Measurements from ENCODE around the gene KCNJ5. TPM values are rescaled to one million over a fixed set of nuclear protein-coding genes. Genes with fewer than 3 reads are reported as not detected.

KCNJ5 gene
- total RNA-seq, 1 experiment from 2014 or later = not detected

- Histone ChIP-seq H3K4me2 (ENCODE audit: low read depth, low read length, poor library complexity, severe bottlenecking) (no peak overlapping the region), H3K36me3 (ENCODE audit: insufficient read depth, low read length) (no peaks in the 10 kb centered on the region)
These were observed 13.1 kb downstream of the KCNJ5 start for GRCh38 chr11:128904303-128904655.

GRCh38 chr11:128904656-128905344 is 13.6 kb downstream of the KCNJ5 start:
- Histone ChIP-seq H3K9me3 (ENCODE audit: low read length) (no peaks in the 10 kb centered on the region), H3K9ac (ENCODE audit: low read length) (no peak overlapping the region), H3K79me2 (ENCODE audit: low read length) (no peaks in the 10 kb centered on the region), H3K4me1 (ENCODE audit: low read length) (no peaks in the 10 kb centered on the region), H2AFZ (ENCODE audit: low read length) (no peak overlapping the region), H3K9me2 (replicated peaks; ENCODE audit: insufficient read depth, low read length) (no peaks in the 10 kb centered on the region), H3K27ac (ENCODE audit: low read length) (no peak overlapping the region), H4K20me1 (ENCODE audit: insufficient read depth, low read depth, low read length) (no peaks in the 10 kb centered on the region), H3K27me3 (ENCODE audit: low read length) (no peaks in the 10 kb centered on the region), H3K4me2 (ENCODE audit: low read depth, low read length, poor library complexity, severe bottlenecking) (no peak overlapping the region), H3K4me3 (ENCODE audit: low read length) (no peak overlapping the region), H3K36me3 (ENCODE audit: insufficient read depth, low read length) (no peaks in the 10 kb centered on the region)
- no peak for DNase-seq

More at GRCh38 chr11:128904303-128904655, 13.1 kb downstream of the KCNJ5 start:
- H3K9me3 ChIP-seq (ENCODE audit: low read length) = no peaks in the 10 kb centered on the region
- H3K4me1 ChIP-seq (ENCODE audit: low read length) = no peaks in the 10 kb centered on the region
- no peak overlapping the region for H3K27ac ChIP-seq (ENCODE audit: low read length)
- DNase-seq = no peak
- H3K27me3 ChIP-seq (ENCODE audit: low read length) = no peaks in the 10 kb centered on the region
- H3K79me2 ChIP-seq (ENCODE audit: low read length) = no peaks in the 10 kb centered on the region
- H3K9me2 ChIP-seq (replicated peaks; ENCODE audit: insufficient read depth, low read length) = no peaks in the 10 kb centered on the region
- no peak overlapping the region for H3K4me3 ChIP-seq (ENCODE audit: low read length)
- no peak overlapping the region for H2AFZ ChIP-seq (ENCODE audit: low read length)
- no peaks in the 10 kb centered on the region for H4K20me1 ChIP-seq (ENCODE audit: insufficient read depth, low read depth, low read length)
- H3K9ac ChIP-seq (ENCODE audit: low read length) = no peak overlapping the region

GRCh38 chr11:128905345-128906184 is 14.4 kb downstream of the KCNJ5 start:
- Histone ChIP-seq H2AFZ (ENCODE audit: low read length) (no peak overlapping the region), H3K9me3 (ENCODE audit: low read length) (no peaks in the 10 kb centered on the region), H3K4me1 (ENCODE audit: low read length) (no peaks in the 10 kb centered on the region), H4K20me1 (ENCODE audit: insufficient read depth, low read depth, low read length) (no peaks in the 10 kb centered on the region), H3K9ac (ENCODE audit: low read length) (no peak overlapping the region), H3K9me2 (replicated peaks; ENCODE audit: insufficient read depth, low read length) (no peaks in the 10 kb centered on the region), H3K79me2 (ENCODE audit: low read length) (no peaks in the 10 kb centered on the region), H3K4me2 (ENCODE audit: low read depth, low read length, poor library complexity, severe bottlenecking) (no peak overlapping the region), H3K27me3 (ENCODE audit: low read length) (no peaks in the 10 kb centered on the region), H3K27ac (ENCODE audit: low read length) (no peak overlapping the region), H3K36me3 (ENCODE audit: insufficient read depth, low read length) (no peaks in the 10 kb centered on the region), H3K4me3 (ENCODE audit: low read length) (no peak overlapping the region)
- no peak for DNase-seq

GRCh38 chr11:128906185-128907050 is 15.3 kb downstream of the KCNJ5 start:
- Histone ChIP-seq H3K4me1 (ENCODE audit: low read length) (no peaks in the 10 kb centered on the region), H3K4me2 (ENCODE audit: low read depth, low read length, poor library complexity, severe bottlenecking) (no peak overlapping the region), H3K79me2 (ENCODE audit: low read length) (no peaks in the 10 kb centered on the region), H4K20me1 (ENCODE audit: insufficient read depth, low read depth, low read length) (no peaks in the 10 kb centered on the region), H2AFZ (ENCODE audit: low read length) (no peak overlapping the region), H3K9ac (ENCODE audit: low read length) (no peak overlapping the region), H3K4me3 (ENCODE audit: low read length) (no peak overlapping the region), H3K9me3 (ENCODE audit: low read length) (no peaks in the 10 kb centered on the region), H3K9me2 (replicated peaks; ENCODE audit: insufficient read depth, low read length) (no peaks in the 10 kb centered on the region), H3K27ac (ENCODE audit: low read length) (no peak overlapping the region), H3K36me3 (ENCODE audit: insufficient read depth, low read length) (no peaks in the 10 kb centered on the region), H3K27me3 (ENCODE audit: low read length) (no peaks in the 10 kb centered on the region)
- no peak for DNase-seq

GRCh38 chr11:128907585-128907984 is 16.4 kb downstream of the KCNJ5 start:
- Histone ChIP-seq H3K4me2 (ENCODE audit: low read depth, low read length, poor library complexity, severe bottlenecking) (no peak overlapping the region), H2AFZ (ENCODE audit: low read length) (no peak overlapping the region), H3K9me2 (replicated peaks; ENCODE audit: insufficient read depth, low read length) (no peaks in the 10 kb centered on the region), H3K4me1 (ENCODE audit: low read length) (no peaks in the 10 kb centered on the region), H3K36me3 (ENCODE audit: insufficient read depth, low read length) (no peaks in the 10 kb centered on the region), H4K20me1 (ENCODE audit: insufficient read depth, low read depth, low read length) (no peaks in the 10 kb centered on the region), H3K9me3 (ENCODE audit: low read length) (no peaks in the 10 kb centered on the region), H3K9ac (ENCODE audit: low read length) (no peak overlapping the region), H3K79me2 (ENCODE audit: low read length) (no peaks in the 10 kb centered on the region), H3K4me3 (ENCODE audit: low read length) (no peak overlapping the region), H3K27me3 (ENCODE audit: low read length) (no peaks in the 10 kb centered on the region), H3K27ac (ENCODE audit: low read length) (no peak overlapping the region)
- DNase-seq = no peak

- no peaks in the 10 kb centered on the region for H4K20me1 ChIP-seq (ENCODE audit: insufficient read depth, low read depth, low read length)
- no peaks in the 10 kb centered on the region for H3K36me3 ChIP-seq (ENCODE audit: insufficient read depth, low read length)
- H3K4me3 ChIP-seq (ENCODE audit: low read length) = no peak overlapping the region
- H3K79me2 ChIP-seq (ENCODE audit: low read length) = no peaks in the 10 kb centered on the region
- no peak overlapping the region for H3K27ac ChIP-seq (ENCODE audit: low read length)
- H3K4me2 ChIP-seq (ENCODE audit: low read depth, low read length, poor library complexity, severe bottlenecking) = no peak overlapping the region
- no peaks in the 10 kb centered on the region for H3K9me2 ChIP-seq (replicated peaks; ENCODE audit: insufficient read depth, low read length)
- H3K27me3 ChIP-seq (ENCODE audit: low read length) = no peaks in the 10 kb centered on the region
- no peak for DNase-seq
- H2AFZ ChIP-seq (ENCODE audit: low read length) = no peak overlapping the region
- H3K9ac ChIP-seq (ENCODE audit: low read length) = no peak overlapping the region
- H3K9me3 ChIP-seq (ENCODE audit: low read length) = no peaks in the 10 kb centered on the region
- no peaks in the 10 kb centered on the region for H3K4me1 ChIP-seq (ENCODE audit: low read length)
These were observed 17.5 kb downstream of the KCNJ5 start for GRCh38 chr11:128908391-128909246.

GRCh38 chr11:128909438-128910125 is 18.4 kb downstream of the KCNJ5 start:
- no peaks in the 10 kb centered on the region for H3K27me3 ChIP-seq (ENCODE audit: low read length)
- no peak overlapping the region for H3K4me2 ChIP-seq (ENCODE audit: low read depth, low read length, poor library complexity, severe bottlenecking)
- no peak overlapping the region for H3K9ac ChIP-seq (ENCODE audit: low read length)
- no peak overlapping the region for H3K4me3 ChIP-seq (ENCODE audit: low read length)
- DNase-seq = no peak
- H4K20me1 ChIP-seq (ENCODE audit: insufficient read depth, low read depth, low read length) = no peaks in the 10 kb centered on the region
- H3K9me2 ChIP-seq (replicated peaks; ENCODE audit: insufficient read depth, low read length) = no peaks in the 10 kb centered on the region
- H3K9me3 ChIP-seq (ENCODE audit: low read length) = no peaks in the 10 kb centered on the region
- no peak overlapping the region for H2AFZ ChIP-seq (ENCODE audit: low read length)
- H3K36me3 ChIP-seq (ENCODE audit: insufficient read depth, low read length) = no peaks in the 10 kb centered on the region
- no peaks in the 10 kb centered on the region for H3K79me2 ChIP-seq (ENCODE audit: low read length)
- no peaks in the 10 kb centered on the region for H3K4me1 ChIP-seq (ENCODE audit: low read length)
- no peak overlapping the region for H3K27ac ChIP-seq (ENCODE audit: low read length)
